H9 (cell line): ENCODE measurements around the gene SLC35F6. TPM values are rescaled to one million over a fixed set of nuclear protein-coding genes. Genes with fewer than 3 reads are reported as not detected.

ENCODE experiments used
- DNase-seq: peaks from one replicate; pipeline ENCODE4 v3.0.0-alpha.2; 2017
- H2AFZ ChIP-seq: one replicate; pipeline ENCODE4 v1.6.1; 2013; ENCODE audit warnings: mild to moderate bottlenecking, low read length, control low read depth, moderate library complexity
- H2AK5ac ChIP-seq: 2 replicates; pipeline ENCODE4 v1.6.1; 2013; ENCODE audit warnings: low read length, control low read depth, mixed read lengths; ENCODE audit not compliant: insufficient read length
- H2BK120ac ChIP-seq: one replicate; pipeline ENCODE4 v1.6.1; 2013; ENCODE audit warnings: low read depth, mild to moderate bottlenecking, low read length, control low read depth, inconsistent platforms; ENCODE audit not compliant: poor library complexity, severe bottlenecking
- H2BK12ac ChIP-seq: 2 replicates; pipeline ENCODE4 v1.6.1; 2013; ENCODE audit warnings: low read length, control low read depth, mixed read lengths, low read depth; ENCODE audit not compliant: insufficient read length
- H2BK15ac ChIP-seq: 2 replicates; pipeline ENCODE4 v1.6.1; 2013; ENCODE audit warnings: low read depth, low read length, control low read depth
- H2BK20ac ChIP-seq: one replicate; pipeline ENCODE4 v1.6.1; 2013; ENCODE audit warnings: low read depth, mild to moderate bottlenecking, low read length, control low read depth, inconsistent platforms; ENCODE audit not compliant: poor library complexity, severe bottlenecking
- H2BK5ac ChIP-seq: 2 replicates; pipeline ENCODE4 v1.6.1; 2013; ENCODE audit warnings: low read length, control low read depth, mixed read lengths; ENCODE audit not compliant: insufficient read length
- H3K14ac ChIP-seq: 2 replicates; pipeline ENCODE4 v1.6.1; 2013; ENCODE audit warnings: low read length, control low read depth; ENCODE audit not compliant: insufficient read depth
- H3K18ac ChIP-seq: 2 replicates; pipeline ENCODE4 v1.6.1; 2013; ENCODE audit warnings: low read depth, mild to moderate bottlenecking, mixed read lengths, low read length, control low read depth; ENCODE audit not compliant: insufficient read length
- H3K23ac ChIP-seq: 2 replicates; pipeline ENCODE4 v1.6.1; 2013; ENCODE audit warnings: low read length, control low read depth, mixed read lengths, low read depth; ENCODE audit not compliant: insufficient read length
- H3K23me2 ChIP-seq: 2 replicates; pipeline ENCODE4 v1.6.1; 2013; ENCODE audit warnings: low read depth, mild to moderate bottlenecking, mixed read lengths, low read length, control low read depth; ENCODE audit not compliant: insufficient read length, poor library complexity, severe bottlenecking
- H3K27ac ChIP-seq: 2 replicates; pipeline ENCODE4 v1.5.1; 2013; ENCODE audit warnings: low read length, control low read depth, mixed read lengths, low read depth; ENCODE audit not compliant: insufficient read length
- H3K27me3 ChIP-seq: 2 replicates; pipeline ENCODE4 v1.6.1; 2013; ENCODE audit warnings: low read length, control low read depth, inconsistent platforms; ENCODE audit not compliant: insufficient read depth
- H3K4ac ChIP-seq: 2 replicates; pipeline ENCODE4 v1.6.1; 2013; ENCODE audit warnings: low read depth, mild to moderate bottlenecking, control low read depth, inconsistent platforms, low read length, moderate library complexity
- H3K4me1 ChIP-seq: 2 replicates; pipeline ENCODE4 v1.6.1; 2013; ENCODE audit warnings: low read length, control low read depth, inconsistent platforms; ENCODE audit not compliant: insufficient read depth
- H3K4me2 ChIP-seq: 2 replicates; pipeline ENCODE4 v1.6.1; 2013; ENCODE audit warnings: low read length, control low read depth, mixed read lengths; ENCODE audit not compliant: insufficient read length, insufficient read depth
- H3K56ac ChIP-seq: 2 replicates; pipeline ENCODE4 v1.6.1; 2013; ENCODE audit warnings: low read depth, mild to moderate bottlenecking, mixed read lengths, low read length, control low read depth; ENCODE audit not compliant: insufficient read length
- H3K79me1 ChIP-seq: 2 replicates; pipeline ENCODE4 v1.6.1; 2013; ENCODE audit warnings: low read depth, mild to moderate bottlenecking, moderate library complexity, low read length, control low read depth, inconsistent platforms; ENCODE audit not compliant: insufficient read depth, poor library complexity, severe bottlenecking
- H3K79me2 ChIP-seq: 2 replicates; pipeline ENCODE4 v1.6.1; 2013; ENCODE audit warnings: low read length, control low read depth, inconsistent platforms; ENCODE audit not compliant: insufficient read depth
- H3K9ac ChIP-seq: 2 replicates; pipeline ENCODE4 v1.6.1; 2013; ENCODE audit warnings: low read length, control low read depth, mixed read lengths; ENCODE audit not compliant: insufficient read length; ENCODE audit errors: extremely low read depth
- H3K9me3 ChIP-seq: one replicate; pipeline ENCODE4 v1.6.1; 2013; ENCODE audit warnings: low read depth, low read length, inconsistent platforms; ENCODE audit not compliant: control insufficient read depth
- H3T11ph ChIP-seq: one replicate; pipeline ENCODE4 v1.6.1; 2013; ENCODE audit warnings: mild to moderate bottlenecking, low read length, control low read depth, inconsistent platforms
- H4K20me1 ChIP-seq: one replicate; pipeline ENCODE4 v1.6.1; 2013; ENCODE audit not compliant: control insufficient read depth, insufficient read length, insufficient read depth
- H4K5ac ChIP-seq: 2 replicates; pipeline ENCODE4 v1.6.1; 2013; ENCODE audit warnings: low read depth, mild to moderate bottlenecking, mixed read lengths, low read length, control low read depth; ENCODE audit not compliant: insufficient read length
- H4K8ac ChIP-seq: replicated peaks from 2 replicates; pipeline ENCODE4 v1.6.1; 2013; ENCODE audit warnings: low read length, control low read depth, mixed read lengths, low read depth; ENCODE audit not compliant: insufficient read length
- H4K91ac ChIP-seq: 2 replicates; pipeline ENCODE4 v1.6.1; 2013; ENCODE audit warnings: low read depth, mild to moderate bottlenecking, moderate library complexity, mixed read lengths, low read length, control low read depth; ENCODE audit not compliant: insufficient read length
- H3K27ac Mint-ChIP-seq, 3 experiments: 2 replicates in 2 of 3; 3 replicates in 1 of 3; pipeline ENCODE4 v1.8.0; 2020 to 2021; ENCODE audit warnings: mixed read lengths in 3 of 3, mild to moderate bottlenecking in 1 of 3, moderate library complexity in 1 of 3
- H3K27me3 Mint-ChIP-seq: 2 replicates; pipeline ENCODE4 v1.8.0; 2021; ENCODE audit warnings: low read depth, mild to moderate bottlenecking, moderate library complexity, mixed read lengths
- H3K36me3 Mint-ChIP-seq, 3 experiments: 2 replicates in 2 of 3; 3 replicates in 1 of 3; pipeline ENCODE4 v1.8.0; 2020 to 2021; ENCODE audit warnings: low read depth in 3 of 3, mixed read lengths in 3 of 3; ENCODE audit not compliant: insufficient read depth in 1 of 3
- H3K4me1 Mint-ChIP-seq, 2 experiments: 2 replicates each; pipeline ENCODE4 v1.8.0; 2020; ENCODE audit warnings: mixed read lengths in 2 of 2
- H3K4me3 Mint-ChIP-seq, 2 experiments: 2 replicates in 1 of 2; 3 replicates in 1 of 2; pipeline ENCODE4 v1.8.0; 2020 to 2021; ENCODE audit warnings: mild to moderate bottlenecking in 2 of 2, mixed read lengths in 2 of 2, moderate library complexity in 1 of 2
- H3K9me3 Mint-ChIP-seq, 2 experiments: 2 replicates in 1 of 2; 3 replicates in 1 of 2; pipeline ENCODE4 v1.8.0; 2020; ENCODE audit warnings: mild to moderate bottlenecking in 2 of 2, mixed read lengths in 2 of 2, moderate library complexity in 1 of 2
- WGBS: extraction: QIAGEN DNeasy Blood & Tissue Kit; methylation state at CpG from one replicate; pipeline ENCODE4 v1.1.7; 2013; ENCODE audit warnings: missing lambda C conversion rate, low lambda C conversion rate, mixed read lengths; ENCODE audit not compliant: insufficient read length; ENCODE audit errors: extremely low coverage; 5-methylcytosine and 5-hydroxymethylcytosine counted together
- total RNA-seq: library from RNA; stranded (reverse); gene quantifications from 2 replicates; pipeline ENCODE4 v1.2.1, GENCODE V29; 2021
- TF ChIP-seq, protein P1 (sequence below): fragments of 200-600 bp; sonication (generic); conservative IDR thresholded peaks from 3 replicates; pipeline ENCODE4 v1.8.0; 2021; ENCODE audit warnings: antibody characterized with exemption, mild to moderate bottlenecking

SLC35F6 gene
- total RNA-seq, 1 experiment from 2014 or later, result 15.7 TPM

DNA sequence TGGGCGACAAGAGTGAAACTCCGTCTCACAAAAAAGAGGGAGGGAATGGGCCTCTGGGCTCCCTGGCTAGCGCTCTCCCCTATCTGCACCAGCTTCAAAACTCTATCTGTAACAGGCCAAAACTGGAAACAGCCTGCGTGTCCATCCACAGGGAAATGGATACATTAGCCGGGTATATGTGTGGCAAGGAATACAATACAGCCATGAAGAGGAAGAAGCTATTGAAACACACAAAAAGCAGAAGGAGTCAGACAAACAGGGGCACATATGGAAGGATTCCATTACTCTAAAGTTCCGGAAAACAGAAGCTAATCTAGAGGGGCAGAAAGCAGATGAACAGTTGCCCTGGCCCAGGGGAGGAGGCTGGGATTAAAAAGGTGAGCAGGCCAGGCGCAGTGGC lies 24.6 kb upstream of the SLC35F6 start:
- no peaks in the 10 kb centered on the region for H3K9me3 Mint-ChIP-seq
- H2BK15ac ChIP-seq, result no peak overlapping the region
- no CpG with 5 or more reads among the region's 7 CpGs for WGBS
- H3K23ac ChIP-seq, result no peak overlapping the region
- no peaks in the 10 kb centered on the region for H3K79me1 ChIP-seq
- no peaks in the 10 kb centered on the region for H3K23me2 ChIP-seq
- no peak overlapping the region for H4K8ac ChIP-seq
- H4K91ac ChIP-seq, result no peak overlapping the region
- no peak overlapping the region for H2BK5ac ChIP-seq
- no peak overlapping the region for H4K5ac ChIP-seq
- no peak overlapping the region for H3K56ac ChIP-seq
- TF ChIP-seq, protein P1, sequence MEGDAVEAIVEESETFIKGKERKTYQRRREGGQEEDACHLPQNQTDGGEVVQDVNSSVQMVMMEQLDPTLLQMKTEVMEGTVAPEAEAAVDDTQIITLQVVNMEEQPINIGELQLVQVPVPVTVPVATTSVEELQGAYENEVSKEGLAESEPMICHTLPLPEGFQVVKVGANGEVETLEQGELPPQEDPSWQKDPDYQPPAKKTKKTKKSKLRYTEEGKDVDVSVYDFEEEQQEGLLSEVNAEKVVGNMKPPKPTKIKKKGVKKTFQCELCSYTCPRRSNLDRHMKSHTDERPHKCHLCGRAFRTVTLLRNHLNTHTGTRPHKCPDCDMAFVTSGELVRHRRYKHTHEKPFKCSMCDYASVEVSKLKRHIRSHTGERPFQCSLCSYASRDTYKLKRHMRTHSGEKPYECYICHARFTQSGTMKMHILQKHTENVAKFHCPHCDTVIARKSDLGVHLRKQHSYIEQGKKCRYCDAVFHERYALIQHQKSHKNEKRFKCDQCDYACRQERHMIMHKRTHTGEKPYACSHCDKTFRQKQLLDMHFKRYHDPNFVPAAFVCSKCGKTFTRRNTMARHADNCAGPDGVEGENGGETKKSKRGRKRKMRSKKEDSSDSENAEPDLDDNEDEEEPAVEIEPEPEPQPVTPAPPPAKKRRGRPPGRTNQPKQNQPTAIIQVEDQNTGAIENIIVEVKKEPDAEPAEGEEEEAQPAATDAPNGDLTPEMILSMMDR, result no peak
- no peaks in the 10 kb centered on the region for H3K36me3 Mint-ChIP-seq
- no peak overlapping the region for H3K4ac ChIP-seq
- no peak overlapping the region for H2AK5ac ChIP-seq
- no peak overlapping the region for H3K4me3 Mint-ChIP-seq
- no peak overlapping the region for H3K18ac ChIP-seq
- H2BK120ac ChIP-seq, result no peak overlapping the region
- H3K27ac Mint-ChIP-seq, result no peak overlapping the region
- no peaks in the 10 kb centered on the region for H3K79me2 ChIP-seq
- no peak overlapping the region for H3K27ac ChIP-seq
- H3T11ph ChIP-seq, result no peak overlapping the region
- H3K14ac ChIP-seq, result no peak overlapping the region
- no peak for DNase-seq
- no peaks in the 10 kb centered on the region for H3K4me1 ChIP-seq
- no peaks in the 10 kb centered on the region for H4K20me1 ChIP-seq
- 0 out of 4 replicates have a peak, but pooled peaks cover 0 to 2% of the 10 kb centered on the region in 2 experiments for H3K4me1 Mint-ChIP-seq
- peaks cover 13% of the 10 kb centered on the region for H3K27me3 Mint-ChIP-seq
- H2BK20ac ChIP-seq, result no peak overlapping the region
- no peak overlapping the region for H2AFZ ChIP-seq
- no peaks in the 10 kb centered on the region for H3K9me3 ChIP-seq
- H3K27me3 ChIP-seq, result no peaks in the 10 kb centered on the region
- no peak overlapping the region for H3K4me2 ChIP-seq
- H2BK12ac ChIP-seq, result no peak overlapping the region
- H3K9ac ChIP-seq, result no peak overlapping the region
